ENCODE data around the gene ALX3. TPM values are rescaled to one million over a fixed set of nuclear protein-coding genes. Genes with fewer than 3 reads are reported as not detected.

The ALX3 gene
- total RNA-seq, 1 experiment from 2014 or later = not detected

DNA sequence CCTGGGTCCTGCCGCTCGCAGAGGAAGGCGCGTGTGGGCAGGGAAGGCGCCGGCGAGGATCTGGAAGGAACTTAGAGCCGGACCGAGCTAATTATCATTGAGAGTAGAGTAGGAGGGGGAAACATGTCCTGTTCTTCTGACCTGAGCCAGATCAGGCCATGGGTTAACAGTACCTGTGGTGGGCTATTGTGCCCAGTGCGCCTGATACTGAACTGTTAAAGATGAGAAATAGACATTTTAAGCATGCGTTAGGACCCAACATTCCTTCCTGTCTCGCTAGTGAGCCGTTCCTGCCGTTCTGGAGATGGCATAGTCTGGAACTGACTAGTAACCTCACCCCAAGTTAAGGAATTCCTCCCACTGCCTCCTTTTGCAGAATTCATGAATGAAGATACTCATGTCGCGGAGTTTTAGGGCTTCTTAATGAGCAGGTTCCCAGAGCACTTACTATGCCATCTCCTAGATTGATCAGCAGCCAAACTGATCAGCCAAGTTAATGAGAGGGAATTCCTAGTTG, 35.2 kb downstream of the ALX3 start:
- TF ChIP-seq, protein P1, sequence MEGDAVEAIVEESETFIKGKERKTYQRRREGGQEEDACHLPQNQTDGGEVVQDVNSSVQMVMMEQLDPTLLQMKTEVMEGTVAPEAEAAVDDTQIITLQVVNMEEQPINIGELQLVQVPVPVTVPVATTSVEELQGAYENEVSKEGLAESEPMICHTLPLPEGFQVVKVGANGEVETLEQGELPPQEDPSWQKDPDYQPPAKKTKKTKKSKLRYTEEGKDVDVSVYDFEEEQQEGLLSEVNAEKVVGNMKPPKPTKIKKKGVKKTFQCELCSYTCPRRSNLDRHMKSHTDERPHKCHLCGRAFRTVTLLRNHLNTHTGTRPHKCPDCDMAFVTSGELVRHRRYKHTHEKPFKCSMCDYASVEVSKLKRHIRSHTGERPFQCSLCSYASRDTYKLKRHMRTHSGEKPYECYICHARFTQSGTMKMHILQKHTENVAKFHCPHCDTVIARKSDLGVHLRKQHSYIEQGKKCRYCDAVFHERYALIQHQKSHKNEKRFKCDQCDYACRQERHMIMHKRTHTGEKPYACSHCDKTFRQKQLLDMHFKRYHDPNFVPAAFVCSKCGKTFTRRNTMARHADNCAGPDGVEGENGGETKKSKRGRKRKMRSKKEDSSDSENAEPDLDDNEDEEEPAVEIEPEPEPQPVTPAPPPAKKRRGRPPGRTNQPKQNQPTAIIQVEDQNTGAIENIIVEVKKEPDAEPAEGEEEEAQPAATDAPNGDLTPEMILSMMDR (IDR thresholded peaks at IDR 0.05; ENCODE audit: unreplicated experiment) = no peak
- CTCF ChIA-PET = no interaction called here
- Mint-ChIP-seq H3K27me3 (ENCODE audit: unreplicated experiment) (no peaks in the 10 kb centered on the region), H3K9me3 (ENCODE audit: low read depth, unreplicated experiment) (no peaks in the 10 kb centered on the region), H3K27ac (ENCODE audit: unreplicated experiment) (peak overlapping the region; percentile 33), H3K4me3 (ENCODE audit: low read depth, unreplicated experiment) (peak overlapping the region; percentile 94), H3K4me1 (ENCODE audit: low read depth, unreplicated experiment) (peaks cover 28% of the 10 kb centered on the region), H3K36me3 (ENCODE audit: insufficient read depth, unreplicated experiment) (peaks cover 19% of the 10 kb centered on the region)
- intact Hi-C loops (cut with micrococcal nuclease; ENCODE audit: unreplicated experiment) = no loop called here
- no peak for DNase-seq
- BruUV-seq (replicated peaks) = no TSS peak

DNA sequence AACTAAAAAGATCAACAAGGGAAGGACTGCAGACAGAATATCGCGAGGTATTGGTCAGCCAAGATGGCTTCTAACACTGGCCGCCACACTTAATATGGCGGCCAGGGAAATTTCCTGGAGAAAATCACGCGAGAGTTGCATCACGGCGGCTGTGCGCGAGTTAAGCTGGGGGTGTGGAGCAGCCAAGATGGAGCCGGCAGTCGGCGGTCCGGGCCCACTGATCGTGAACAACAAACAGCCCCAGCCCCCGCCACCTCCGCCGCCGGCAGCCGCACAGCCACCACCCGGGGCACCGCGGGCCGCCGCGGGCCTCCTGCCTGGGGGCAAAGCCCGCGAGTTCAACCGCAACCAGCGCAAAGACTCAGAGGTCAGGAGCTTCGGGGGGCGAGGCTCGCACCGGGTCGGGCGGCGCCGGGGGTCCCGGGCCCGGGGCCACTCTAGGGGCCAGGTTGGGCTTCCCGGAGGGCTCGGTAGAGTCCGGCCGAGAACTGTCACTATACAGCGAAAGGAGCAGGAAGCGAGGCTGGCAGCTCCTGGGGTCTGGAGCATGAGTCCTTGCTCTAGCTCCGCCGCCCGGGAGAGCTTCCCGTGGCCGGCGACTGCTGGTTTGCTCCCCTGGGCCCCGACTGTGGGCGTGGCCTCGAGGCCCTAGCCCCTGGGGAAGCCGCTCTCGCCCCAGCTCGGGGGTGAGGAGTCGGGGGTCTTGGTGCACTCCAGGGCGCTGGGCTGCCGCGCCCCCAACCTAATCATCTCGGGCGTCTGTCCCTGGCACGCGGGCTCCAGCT, 35.8 kb downstream of the ALX3 start, which contains the start of gene STRIP1:
Gene STRIP1 (plus strand): TSS at position 174 of the 785 bp plus-strand sequence. CDS start 14 bp downstream, at position 188.
- intact Hi-C loops (cut with micrococcal nuclease; ENCODE audit: unreplicated experiment) = no loop called here
- BruUV-seq (replicated peaks) = no TSS peak
- Mint-ChIP-seq H3K36me3 (ENCODE audit: insufficient read depth, unreplicated experiment) (peaks cover 19% of the 10 kb centered on the region), H3K4me3 (ENCODE audit: low read depth, unreplicated experiment) (peak within 1 kb of the TSS; percentile 94), H3K27me3 (ENCODE audit: unreplicated experiment) (no peaks in the 10 kb centered on the region), H3K9me3 (ENCODE audit: low read depth, unreplicated experiment) (no peaks in the 10 kb centered on the region), H3K27ac (ENCODE audit: unreplicated experiment) (peak within 1 kb of the TSS; percentile 81), H3K4me1 (ENCODE audit: low read depth, unreplicated experiment) (peaks cover 28% of the 10 kb centered on the region)
- CTCF ChIA-PET = interaction anchor here (0.7 to 0.8 kb wide), 2 partner anchors 10 to 34 kb away, joined by 3 read pairs; no protein-coding TSS in a partner anchor
- TF ChIP-seq, protein P1 (IDR thresholded peaks at IDR 0.05; ENCODE audit: unreplicated experiment) = no peak
- DNase-seq = peak; percentile 83

DNA sequence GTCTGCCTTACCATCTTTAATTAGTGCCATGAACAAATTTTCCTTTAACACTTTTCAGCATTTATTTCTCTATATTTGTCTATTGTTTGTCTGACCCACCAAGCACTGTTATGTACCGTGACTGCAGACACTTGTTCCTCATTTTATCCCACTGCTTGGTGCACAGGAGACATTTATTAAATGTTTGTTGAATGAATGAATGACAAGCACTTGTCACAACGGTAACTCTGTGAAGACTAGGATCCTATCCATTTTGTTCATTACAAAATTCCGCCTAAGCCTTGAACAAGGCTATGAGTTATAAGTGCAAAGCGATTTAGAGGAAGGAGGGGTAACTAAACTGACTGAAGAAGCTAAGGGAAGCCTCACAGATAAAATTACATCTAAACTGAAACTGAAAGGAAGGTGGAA, 36.4 kb downstream of the ALX3 start:
- Mint-ChIP-seq H3K4me1 (ENCODE audit: low read depth, unreplicated experiment) (peaks cover 28% of the 10 kb centered on the region), H3K4me3 (ENCODE audit: low read depth, unreplicated experiment) (peak overlapping the region; percentile 94), H3K36me3 (ENCODE audit: insufficient read depth, unreplicated experiment) (peaks cover 19% of the 10 kb centered on the region), H3K27me3 (ENCODE audit: unreplicated experiment) (no peaks in the 10 kb centered on the region), H3K9me3 (ENCODE audit: low read depth, unreplicated experiment) (no peaks in the 10 kb centered on the region), H3K27ac (ENCODE audit: unreplicated experiment) (peak overlapping the region; percentile 81)
- CTCF ChIA-PET = interaction anchor here (0.7 to 0.8 kb wide), 2 partner anchors 11 to 34 kb away, joined by 3 read pairs; no protein-coding TSS in a partner anchor
- intact Hi-C loops (cut with micrococcal nuclease; ENCODE audit: unreplicated experiment) = no loop called here
- TF ChIP-seq, protein P1 (IDR thresholded peaks at IDR 0.05; ENCODE audit: unreplicated experiment) = no peak
- no TSS peak for BruUV-seq (replicated peaks)
- DNase-seq = no peak

DNA sequence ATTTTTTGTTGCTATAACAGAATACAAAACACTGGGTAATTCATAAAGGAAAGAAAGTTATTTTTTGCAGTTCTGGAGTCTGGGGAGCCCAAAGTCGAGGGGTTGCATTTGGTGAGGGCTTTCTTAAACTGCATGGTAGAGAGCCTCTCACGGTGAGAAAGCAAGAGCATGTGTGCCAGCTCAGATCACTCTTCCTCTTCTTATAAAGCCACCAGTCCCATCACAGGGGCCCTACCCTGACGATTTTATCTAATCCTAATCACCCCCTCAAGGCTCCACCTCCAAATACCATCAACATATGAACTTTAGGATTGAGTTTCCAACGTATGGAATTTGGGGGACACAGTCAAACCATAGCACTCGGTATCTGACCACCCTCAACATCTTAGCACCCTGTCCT, 37.1 kb downstream of the ALX3 start:
- H3K27ac Mint-ChIP-seq (ENCODE audit: unreplicated experiment) = no peak overlapping the region
- no peaks in the 10 kb centered on the region for H3K27me3 Mint-ChIP-seq (ENCODE audit: unreplicated experiment)
- CTCF ChIA-PET = no interaction called here
- BruUV-seq (replicated peaks) = no TSS peak
- peaks cover 19% of the 10 kb centered on the region for H3K36me3 Mint-ChIP-seq (ENCODE audit: insufficient read depth, unreplicated experiment)
- H3K4me1 Mint-ChIP-seq (ENCODE audit: low read depth, unreplicated experiment) = peaks cover 28% of the 10 kb centered on the region
- TF ChIP-seq, protein P1 (IDR thresholded peaks at IDR 0.05; ENCODE audit: unreplicated experiment) = no peak
- intact Hi-C loops (cut with micrococcal nuclease; ENCODE audit: unreplicated experiment) = no loop called here
- no peak overlapping the region for H3K4me3 Mint-ChIP-seq (ENCODE audit: low read depth, unreplicated experiment)
- DNase-seq = no peak
- H3K9me3 Mint-ChIP-seq (ENCODE audit: low read depth, unreplicated experiment) = no peaks in the 10 kb centered on the region

Measured in Calu3 (cell line).